ENCODE results near the gene ROBO3.

Gene ROBO3

DNA sequence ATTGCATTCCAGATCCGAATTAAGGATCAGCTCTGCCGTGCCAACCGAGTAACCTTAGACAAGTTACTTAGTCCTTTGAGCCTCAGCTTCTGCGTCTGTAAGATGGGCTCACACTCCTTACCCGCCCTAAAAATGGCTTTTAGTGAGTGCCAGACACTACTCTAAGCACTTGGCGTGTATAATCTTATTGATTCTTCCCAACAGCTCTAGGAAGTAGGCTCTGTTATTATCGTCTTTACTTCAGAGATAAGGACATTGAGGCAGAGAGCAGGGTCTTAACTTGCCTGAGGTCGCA lies 21.7 kb upstream of the ROBO3 start:
- DNase-seq: no peak

DNA sequence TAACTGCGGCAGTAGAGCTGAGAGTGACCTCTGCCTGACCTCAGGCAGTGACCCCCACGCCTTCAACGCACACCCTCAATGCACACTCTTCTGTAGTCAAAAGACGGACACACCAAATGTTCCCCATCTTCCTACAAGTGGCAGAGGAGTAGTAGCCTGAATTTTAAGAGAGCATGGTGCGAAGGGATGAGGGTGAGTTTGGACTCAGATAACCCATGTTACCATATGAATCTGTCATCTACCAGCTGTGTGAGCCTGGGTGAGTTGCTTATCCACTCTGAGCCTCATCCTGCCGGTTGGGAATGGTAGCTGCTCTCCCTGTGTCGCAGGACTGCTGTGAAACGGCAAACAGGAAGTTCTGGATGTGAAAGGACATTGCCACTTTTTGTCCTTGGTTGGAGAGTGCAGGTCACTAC lies 20.6 kb upstream of the ROBO3 start:
- no peak for DNase-seq

DNA sequence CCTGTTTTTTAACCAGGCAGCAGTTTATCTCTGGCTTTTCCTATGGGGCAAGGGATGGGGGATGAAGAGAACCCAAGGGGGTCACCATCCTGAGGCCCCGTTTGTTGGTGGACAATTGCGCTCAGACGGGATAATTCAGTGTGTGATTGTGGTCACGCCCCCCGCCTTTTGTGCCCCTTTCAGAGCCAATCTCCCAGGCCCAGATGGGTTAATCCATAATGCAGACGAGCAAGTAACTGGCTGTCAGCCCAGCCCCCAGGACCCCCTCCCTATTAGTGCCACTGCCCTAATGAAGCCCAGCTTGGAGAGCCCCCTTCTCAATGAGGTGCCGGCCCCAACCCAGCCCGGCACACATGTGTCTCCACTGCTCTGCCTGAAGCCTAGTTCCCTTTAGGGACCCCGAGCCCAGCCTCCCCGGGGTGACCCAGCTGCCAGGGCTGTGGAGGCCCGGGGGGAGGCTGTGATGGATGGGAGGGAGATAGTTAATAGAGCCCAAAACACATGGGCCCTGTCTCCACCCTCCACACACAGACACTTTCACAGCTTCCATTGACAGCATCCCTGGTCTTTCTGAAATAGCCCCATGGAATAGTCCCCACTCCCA lies 19.1 kb upstream of the ROBO3 start:
- DNase-seq: no peak

DNA sequence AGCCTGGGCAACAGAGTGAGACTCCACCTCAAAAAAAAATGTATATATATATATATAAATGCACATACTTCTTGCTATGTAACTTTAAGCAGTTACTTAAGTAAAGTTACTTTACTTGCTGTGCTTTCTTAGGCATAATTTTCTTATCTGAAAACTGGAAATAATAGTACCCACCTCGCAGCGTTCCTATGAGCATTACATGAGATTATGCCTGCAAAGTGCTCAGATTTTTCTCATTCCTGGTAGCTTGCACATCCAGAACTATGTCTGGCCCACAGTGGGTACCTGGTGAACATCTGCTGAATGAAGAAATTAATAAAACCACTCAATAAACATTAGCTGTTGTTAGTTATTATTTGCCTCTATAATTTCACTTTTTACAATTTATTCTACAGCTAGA lies 6.1 kb upstream of the ROBO3 start:
- no peak for DNase-seq

DNA sequence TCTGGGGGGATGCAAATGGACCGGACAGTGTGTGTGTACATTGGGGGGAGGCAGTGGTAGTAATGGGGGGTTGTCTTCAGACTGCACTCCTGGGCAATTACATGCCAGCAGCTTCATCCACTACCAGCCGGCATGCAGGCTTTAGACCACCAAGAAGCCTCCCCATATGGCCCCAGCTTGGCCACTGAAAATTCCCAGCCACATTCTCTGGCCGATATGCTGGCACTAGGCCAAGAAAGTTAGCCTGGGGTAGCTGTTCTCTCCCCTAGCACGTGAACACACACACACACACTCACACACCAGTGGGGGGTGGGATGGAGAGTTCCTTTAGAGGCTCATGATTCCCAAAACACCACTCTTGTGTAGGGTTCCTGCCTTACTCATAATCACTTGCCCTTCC lies 3.6 kb upstream of the ROBO3 start:
- no peak for DNase-seq

DNA sequence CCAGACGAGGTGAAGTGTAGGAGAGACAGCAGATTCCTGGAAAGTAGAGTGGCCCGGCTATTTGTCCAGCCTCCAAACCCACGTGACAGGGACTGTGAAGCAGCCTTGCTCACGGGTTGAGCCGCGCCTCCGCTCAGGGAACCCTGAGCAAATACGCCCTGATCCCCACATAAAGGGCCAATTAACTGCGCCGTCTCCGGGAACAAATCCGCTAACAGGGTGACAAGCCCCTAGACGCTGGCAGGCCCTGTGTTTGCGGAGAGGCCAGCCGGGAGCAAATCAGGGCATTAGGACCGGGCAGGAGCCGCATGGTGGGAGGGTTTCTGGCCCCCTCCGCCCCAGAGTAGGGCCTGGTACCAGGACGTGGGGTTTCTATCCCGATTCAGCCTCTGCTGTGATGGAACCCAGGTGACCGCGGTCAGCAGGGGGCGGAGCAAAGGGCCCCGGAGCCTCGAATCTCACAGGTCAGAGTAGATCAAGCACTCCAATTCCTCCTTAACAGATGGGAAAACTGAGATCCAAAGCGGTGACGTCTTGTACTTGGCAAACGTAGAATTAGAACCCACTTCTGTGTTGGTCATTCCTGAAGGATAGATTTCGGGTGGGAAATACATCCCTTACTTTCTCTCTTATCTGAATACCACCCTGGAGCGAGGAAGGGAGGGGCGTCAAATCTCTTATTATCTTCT lies 2.0 kb upstream of the ROBO3 start:
- DNase-seq: no peak

DNA sequence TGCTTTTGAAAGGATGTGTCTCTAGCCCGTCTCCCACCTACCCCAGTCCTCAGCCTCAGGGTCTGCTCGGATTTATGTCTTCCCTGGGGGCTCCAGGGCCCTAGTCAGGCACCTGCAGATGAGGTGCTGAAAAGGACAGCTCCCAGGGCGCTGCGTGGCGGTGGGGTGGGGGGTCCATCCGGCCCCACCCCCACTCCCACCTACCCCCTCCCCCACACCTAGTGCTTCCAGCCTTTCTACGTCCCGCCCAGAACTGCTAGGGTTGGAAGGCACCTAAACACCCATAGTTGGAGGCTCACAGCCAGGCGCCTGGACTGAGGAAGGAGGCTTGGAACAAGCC lies 1.4 kb upstream of the ROBO3 start:
- DNase-seq: no peak

DNA sequence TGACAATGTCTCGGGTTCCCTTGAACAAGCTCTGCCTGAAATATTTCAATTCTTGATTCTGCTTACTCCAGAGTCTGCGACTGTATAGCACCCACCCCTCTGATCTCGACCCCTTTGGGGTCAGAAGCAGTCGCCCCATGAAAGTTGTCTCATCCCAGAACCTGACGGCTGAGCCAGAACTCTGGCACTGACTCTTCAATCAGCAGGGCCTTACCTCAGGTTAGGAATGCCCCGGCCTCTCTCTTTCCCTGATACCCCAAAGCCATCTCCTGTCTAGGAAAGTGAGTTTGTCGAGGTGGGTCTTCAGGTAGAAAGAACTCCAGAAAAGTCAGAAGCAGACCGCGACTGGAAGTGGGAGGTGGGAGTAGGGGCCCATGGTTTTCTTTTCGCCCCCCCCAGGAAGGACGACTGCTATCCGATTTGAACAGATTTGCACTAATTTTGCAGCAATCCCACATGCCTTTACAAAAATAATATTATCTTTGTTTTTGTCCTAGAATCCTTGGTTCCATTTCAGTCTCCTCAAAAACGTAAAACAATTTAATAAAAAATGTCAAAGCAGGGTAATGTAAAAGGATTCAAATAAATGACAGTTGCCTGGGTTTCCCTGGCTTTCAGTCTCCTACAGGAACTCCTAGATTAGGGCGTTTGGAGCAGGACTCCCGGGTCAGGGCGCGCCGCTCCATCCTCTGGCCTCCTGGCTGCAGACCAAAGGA lies 898 bp upstream of the ROBO3 start:
- DNase-seq: no peak

DNA sequence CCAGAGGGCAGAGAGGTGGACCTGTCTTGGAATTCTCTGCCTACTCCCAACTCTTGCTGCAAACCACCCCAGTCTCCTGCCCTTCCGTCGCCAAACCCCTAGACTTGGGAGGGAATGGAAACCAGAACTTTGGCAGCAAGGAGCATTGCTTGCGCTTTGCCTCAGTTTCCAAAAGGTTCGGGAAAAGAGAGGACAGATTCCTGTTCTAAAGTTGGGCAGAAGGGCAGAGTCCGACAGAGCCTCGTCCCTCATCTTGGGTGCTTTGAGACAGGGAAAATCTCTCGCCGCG lies 396 bp upstream of the ROBO3 start:
- DNase-seq: no peak

DNA sequence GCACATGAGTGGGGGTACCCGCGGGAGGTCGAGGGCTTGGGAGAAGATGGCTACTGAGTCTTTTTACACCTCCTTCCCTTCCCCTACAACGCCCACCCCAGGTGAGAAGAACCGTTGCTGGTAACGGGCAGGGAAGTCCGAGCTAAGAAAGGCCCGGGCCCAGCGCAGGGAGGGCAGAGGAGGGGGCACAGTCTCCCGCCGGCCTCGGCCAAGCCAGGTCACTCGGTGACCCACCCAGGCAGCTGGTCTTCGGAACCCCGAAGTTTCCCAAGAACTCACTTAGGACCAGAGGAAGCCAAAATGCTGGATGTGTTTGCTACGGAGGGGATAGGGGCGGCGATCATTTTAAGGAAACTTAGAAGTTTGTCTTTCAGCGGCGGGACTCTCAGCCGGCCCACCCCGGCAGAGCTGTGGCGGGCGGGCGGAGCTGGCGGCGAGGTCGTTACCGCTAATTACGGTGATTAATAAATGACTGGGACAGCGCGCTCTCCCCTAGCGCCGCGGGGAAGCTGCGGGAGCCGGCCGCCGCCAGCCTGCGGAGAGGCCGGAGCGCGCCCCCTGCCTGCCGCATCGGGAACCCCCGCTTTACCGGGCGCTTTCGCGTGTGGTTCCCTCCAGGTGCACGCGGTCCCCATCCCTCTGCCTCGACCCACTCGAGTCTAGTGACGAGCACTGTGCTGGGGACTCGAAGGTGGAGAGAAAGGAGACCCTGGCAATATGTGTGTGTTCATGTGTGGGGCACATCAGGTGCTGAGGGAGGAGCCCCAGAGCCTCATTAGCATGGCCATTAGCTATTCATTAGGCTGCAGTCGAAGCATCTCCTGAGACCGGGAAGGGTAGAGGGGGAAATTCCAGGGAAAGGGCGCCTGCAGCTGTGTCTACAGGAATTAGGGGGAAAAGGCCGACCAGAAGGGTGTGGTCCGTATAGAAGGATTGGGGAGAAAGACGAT lies 945 bp downstream of the ROBO3 start:
- peak; percentile 43 for DNase-seq

DNA sequence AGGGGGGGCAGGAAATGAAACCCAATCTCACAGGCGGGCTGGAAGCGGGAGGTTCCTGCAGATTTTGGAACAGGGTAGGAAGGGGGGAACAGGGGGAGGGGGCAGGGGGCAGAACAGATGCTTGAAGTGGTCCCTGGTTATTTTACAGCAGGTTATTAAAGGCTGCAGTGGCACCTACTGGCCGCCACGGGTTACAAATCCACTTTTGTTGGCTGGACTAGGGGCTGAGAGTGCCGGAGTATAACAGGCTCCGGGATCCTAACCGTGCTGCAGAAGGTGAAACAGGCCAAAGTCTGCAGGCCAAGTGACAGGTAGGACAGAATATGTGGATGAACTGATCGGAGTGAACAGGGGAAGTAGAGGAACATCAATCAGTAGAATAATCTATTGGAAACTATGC lies 2.5 kb downstream of the ROBO3 start:
- peak in 1 of 2 donors; percentile 21 for DNase-seq

DNA sequence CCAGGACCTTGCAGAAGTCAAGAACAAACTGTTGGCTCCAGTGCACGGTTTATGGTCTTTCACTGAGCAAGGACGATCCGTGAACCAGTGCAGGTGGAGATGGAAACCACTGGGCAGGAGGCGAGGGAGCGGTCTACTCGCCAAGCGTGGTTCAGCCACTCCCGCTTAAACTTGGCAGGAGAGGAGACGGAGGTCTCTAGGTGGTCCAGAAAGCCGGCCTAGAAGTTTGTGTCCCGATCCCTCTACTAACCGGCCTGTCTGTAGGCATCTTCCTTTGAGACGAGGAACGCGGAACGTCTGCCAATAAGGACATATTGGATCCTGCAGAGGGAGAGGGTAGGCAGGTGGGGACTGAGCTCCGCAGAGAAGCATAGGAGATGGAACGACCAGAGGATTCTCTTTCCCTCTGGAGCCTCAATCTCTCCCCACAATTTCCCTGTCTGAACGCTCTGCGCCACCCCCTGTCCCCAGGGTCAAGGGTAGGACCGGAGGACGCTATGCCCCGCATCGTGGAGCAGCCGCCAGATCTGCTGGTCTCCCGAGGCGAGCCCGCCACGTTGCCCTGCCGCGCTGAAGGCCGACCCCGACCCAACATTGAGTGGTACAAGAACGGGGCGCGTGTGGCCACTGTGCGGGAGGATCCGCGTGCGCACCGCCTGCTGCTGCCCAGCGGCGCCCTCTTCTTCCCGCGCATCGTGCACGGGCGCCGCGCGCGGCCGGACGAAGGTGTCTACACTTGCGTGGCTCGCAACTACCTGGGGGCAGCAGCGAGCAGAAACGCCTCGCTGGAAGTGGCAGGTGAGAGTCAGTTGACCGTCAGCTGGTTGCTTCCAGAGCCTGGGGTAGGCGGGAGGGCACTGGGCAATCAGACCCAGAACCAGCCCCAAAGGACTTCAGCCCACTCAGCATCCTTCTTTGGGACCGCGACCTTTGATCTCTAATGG lies 3.4 kb downstream of the ROBO3 start:
- DNase-seq: no peak

DNA sequence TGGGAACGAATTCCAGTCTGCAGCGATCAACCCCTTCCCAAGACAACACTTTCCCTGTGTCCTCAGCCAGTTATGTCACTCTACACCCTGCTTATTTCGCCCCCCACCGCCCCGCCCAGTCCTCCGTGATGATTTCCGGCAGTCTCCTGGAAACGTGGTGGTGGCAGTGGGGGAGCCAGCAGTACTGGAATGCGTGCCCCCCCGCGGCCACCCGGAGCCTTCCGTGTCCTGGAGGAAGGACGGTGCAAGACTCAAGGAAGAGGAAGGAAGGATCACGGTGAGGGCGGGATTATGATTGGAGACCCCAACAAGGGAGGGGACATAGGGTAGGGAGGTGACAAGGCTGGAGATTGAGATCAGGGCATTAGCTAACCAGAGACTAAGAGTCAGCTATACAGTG lies 4.1 kb downstream of the ROBO3 start:
- DNase-seq: no peak

DNA sequence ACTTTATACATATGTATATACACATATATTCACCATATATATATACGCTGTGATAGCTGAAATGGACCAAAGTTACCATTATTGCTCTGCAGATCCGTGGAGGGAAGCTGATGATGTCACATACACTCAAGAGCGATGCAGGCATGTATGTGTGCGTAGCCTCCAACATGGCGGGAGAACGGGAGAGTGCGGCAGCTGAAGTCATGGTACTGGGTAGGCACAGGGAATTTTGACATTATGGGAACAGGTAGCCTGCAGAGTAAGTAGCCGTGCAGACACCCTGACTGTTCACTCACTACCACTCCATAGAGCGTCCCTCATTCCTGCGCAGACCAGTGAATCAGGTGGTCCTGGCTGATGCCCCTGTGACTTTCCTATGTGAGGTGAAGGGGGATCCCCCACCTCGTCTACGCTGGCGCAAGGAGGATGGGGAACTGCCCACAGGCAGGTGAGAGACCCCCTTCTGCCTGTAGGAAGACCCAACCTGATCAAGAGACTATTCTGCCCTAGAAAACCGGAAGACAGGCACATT lies 4.7 kb downstream of the ROBO3 start:
- no peak for DNase-seq

DNA sequence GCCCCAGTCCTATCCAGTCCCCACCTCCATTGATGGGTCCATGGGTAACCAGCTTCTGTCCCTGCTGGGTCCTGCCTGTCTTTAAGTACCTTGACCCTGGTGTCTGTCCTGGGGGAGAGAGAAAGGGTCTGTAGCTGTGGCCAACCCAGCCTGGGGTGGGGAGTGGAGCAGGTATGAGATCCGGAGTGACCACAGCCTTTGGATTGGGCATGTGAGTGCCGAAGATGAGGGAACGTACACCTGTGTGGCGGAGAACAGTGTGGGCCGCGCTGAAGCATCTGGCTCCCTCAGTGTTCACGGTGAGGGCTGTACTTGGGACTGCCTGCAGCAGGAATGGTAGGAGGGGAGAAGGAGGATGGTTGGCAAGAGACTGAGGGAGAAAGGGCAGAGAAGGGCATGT lies 5.2 kb downstream of the ROBO3 start:
- no peak for DNase-seq

DNA sequence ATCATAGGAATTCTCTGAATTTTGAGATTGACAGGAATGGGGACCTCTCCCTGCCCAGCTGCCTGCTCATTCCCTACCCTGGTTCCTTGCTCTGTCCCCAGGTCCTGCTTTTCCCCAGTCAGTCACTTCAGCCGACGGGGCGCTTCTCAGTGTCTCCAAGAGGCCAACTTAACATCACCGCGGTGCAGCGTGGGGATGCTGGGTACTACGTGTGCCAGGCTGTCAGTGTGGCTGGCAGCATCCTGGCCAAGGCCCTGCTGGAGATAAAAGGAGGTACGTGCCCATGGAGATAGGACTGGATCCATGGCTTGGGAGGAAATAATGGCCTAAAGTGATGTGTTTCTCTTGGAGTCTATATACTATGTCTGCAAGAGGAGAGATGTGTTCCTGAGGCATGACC lies 7.0 kb downstream of the ROBO3 start:
- no peak for DNase-seq

DNA sequence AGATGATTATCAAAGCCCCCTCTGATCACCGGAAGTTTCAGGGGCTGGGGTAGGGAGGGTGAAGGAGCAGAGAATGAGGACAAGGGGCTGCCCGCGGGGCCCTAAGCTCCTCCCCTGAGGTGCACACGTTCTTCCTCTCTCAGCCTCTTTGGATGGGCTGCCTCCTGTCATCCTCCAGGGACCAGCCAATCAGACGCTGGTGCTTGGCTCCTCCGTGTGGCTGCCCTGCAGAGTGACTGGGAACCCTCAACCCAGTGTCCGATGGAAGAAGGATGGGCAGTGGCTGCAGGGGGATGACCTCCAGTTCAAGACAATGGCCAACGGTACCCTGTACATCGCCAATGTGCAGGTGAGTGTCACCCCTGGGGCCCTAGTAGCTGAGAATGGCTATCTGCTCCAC lies 7.5 kb downstream of the ROBO3 start:
- DNase-seq: no peak

DNA sequence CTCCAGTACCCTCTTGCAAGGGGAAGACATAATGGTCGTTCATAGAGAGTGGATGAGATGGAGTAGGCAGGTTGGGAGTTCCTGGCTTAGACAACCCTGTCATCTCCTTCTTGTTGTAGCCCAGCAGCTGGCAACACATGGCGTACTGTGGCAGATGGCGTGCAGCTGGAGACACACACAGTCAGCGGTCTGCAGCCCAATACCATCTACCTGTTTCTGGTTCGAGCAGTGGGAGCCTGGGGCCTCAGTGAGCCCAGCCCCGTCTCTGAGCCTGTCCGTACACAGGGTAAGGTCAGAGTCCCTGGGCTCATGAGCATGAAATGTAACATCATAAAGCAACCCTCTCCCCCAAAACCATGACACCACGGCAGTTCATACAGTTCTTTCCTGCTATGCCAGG lies 8.7 kb downstream of the ROBO3 start:
- no peak for DNase-seq

DNA sequence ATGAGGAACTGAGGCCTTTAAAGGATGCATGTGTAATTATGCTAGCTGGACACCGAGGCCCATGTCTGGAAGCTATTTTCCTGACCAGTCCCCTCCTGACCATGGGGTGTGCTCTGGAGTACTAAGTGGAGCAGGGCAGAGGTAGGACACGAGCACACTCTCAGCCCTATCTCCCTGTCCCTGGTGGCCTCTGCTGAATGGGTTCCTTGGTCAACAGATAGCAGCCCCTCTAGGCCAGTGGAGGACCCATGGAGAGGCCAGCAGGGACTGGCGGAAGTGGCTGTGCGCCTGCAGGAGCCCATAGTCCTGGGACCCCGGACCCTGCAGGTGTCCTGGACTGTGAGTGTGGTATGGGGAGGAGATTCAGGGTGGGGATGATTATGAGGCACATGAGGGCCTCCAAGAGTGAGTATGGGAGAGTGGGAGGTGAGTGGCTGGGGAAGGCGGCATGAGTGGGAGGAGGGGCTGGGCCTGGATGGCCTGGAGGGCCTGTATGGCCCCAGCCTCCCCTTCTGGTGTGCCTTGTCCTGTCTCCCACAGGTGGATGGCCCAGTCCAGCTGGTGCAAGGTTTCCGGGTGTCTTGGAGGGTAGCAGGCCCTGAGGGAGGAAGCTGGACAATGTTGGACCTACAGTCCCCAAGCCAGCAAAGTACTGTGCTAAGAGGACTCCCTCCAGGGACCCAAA lies 9.5 kb downstream of the ROBO3 start:
- DNase-seq: no peak

DNA sequence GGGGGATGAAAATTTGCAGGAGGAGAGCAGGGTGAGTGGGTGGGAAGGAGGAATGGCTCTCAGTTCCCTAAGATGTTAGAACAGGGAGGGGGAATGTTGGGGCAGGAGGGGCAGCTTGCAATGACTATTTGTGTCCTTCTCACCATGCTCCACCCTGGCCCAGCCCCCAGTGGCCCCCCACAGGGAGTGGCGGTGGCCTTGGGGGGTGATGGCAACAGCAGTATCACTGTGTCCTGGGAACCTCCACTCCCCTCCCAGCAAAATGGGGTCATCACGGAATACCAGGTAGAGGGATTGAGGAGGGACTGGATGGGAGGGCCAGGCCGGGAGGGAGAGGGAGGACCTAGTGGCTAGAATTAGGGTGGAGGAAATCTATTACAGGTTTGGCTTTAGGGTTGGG lies 10.2 kb downstream of the ROBO3 start:
- DNase-seq: no peak

DNA sequence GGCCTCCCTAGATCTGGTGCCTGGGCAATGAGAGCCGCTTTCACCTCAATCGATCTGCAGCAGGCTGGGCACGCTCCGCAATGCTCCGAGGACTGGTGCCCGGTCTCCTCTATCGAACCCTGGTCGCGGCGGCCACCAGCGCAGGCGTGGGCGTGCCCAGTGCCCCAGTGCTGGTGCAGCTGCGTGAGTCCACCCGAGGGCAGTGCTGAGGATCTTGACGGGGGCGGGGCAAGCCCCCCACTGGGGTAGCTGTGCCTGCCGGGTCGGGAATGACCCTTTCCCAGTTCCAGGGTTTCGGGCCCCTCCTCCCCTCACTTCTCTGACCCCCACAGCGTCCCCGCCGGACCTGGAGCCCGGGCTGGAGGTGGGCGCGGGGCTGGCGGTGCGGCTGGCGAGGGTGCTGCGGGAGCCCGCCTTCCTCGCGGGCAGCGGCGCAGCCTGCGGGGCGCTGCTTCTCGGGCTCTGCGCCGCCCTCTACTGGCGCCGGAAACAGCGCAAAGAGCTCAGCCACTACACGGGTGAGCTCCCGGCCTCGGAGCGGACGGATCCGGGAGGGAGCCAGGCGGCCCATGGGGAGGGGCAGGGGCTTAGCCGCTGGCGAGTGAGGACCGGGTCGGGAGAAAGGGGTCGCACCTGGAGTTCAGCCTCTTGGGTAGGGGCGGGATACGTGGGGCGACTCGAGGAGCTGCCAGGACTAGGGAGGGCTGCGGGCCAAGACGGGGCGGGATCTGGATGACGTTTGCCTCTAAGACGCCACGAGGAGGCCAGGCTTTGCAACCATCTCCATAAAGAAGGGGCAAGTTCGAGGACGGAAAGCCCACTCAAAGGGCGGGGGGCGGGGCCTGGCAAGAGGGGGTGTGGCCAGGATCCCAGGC lies 10.9 kb downstream of the ROBO3 start:
- peak; percentile 78 to 79 for DNase-seq
